Uterine smooth muscle cell (primary cell): ENCODE measurements around the gene MESD. TPM values are rescaled to one million over a fixed set of nuclear protein-coding genes. Genes with fewer than 3 reads are reported as not detected.

Source experiments
- total RNA-seq: library from RNA; depleted of rRNA; stranded (reverse); fragments of >200 nt; gene quantifications from 2 replicates; pipeline ENCODE4 v1.2.3, GENCODE V29; 2014

MESD gene
- 19.4 and 24.4 TPM in 2 replicates for total RNA-seq

DNA sequence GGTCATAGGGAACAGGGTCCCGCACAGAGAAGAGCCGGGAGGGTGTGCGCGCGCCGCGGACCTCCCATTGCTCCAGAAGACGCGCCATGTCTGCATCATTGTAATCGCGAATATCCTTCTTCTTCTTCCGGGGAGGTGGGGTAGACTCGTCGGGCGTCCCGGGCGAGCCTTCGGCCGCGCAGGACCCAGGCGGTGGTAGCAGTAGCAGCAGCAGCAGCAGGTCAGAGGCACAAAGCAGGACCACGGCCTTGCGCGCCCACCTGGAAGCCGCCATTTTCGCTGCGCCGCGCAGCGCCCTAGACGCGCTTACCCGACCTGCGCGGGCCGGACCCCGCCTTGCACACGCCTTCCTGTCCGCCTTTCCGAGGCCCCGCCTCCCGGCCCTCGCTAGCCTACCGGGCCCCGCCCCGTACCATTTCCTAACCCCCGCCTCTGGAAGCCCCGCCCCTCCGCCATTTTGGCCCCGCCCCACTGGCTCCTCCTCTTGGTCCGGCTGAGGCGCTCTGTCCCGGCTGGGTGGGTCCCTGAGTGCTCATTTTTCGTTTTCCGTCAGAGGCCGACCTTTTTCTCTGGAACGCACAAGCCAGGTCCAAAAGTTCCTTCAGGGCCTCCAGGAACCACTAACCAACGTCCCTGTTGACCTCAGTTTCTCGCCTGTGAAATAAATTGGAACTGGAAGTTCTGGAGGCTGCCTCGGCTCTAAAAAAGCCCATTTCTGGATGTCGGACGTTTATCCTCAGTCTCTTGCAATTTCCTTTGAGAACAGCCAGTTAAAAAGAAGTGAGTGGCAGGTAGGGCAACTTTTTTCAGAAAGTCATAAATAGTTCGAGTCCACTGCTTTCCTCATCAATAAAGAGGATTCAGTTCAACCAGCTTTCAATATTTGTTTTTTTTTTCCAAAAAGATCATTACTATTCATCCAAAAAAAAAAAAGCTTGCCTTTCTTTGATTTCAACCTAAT lies at the start of gene MESD:
Gene MESD (minus strand): TSS at position 302 of the 961 bp plus-strand sequence. CDS start 28 bp downstream, at position 274.

DNA sequence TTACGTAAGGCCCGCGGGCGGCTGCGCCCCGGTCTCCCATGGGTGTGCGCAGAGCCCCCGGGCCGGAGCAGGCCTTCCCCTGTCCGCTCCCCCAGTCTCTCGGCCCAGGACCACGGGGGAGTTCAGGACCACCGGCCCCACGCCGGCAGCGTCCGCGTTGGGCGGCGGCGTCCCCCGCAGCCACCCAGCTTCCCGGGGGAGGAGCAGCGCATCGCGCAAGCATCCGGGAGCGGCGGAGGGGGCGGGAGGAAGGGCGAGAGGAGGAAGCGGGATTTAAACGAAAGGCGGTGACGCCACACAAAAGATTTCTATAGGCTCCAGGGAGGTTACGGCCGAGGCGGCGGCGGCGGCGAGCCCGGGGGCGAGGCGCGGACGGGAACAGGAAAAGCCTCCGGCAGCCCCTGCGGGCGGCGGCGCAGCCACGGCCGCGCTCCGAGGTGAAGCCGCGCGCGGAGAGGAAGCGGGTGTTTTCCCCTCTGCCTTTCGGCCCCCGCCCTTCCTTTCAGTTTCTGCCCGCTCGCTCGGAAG lies 11.1 kb upstream of the MESD start, which contains the start of gene TLNRD1:
Gene TLNRD1 (plus strand): TSS at position 300 of the 528 bp plus-strand sequence. CDS start 1,349 bp downstream, outside the sequence.

Other genes with a start within 250 kb of the MESD start
- gene CEMIP, start 210.4 kb downstream of the MESD start, total RNA-seq: 5.0 and 14.6 TPM in 2 replicates
- gene TLNRD1, start 11.1 kb upstream of the MESD start, total RNA-seq: 8.7 and 9.7 TPM in 2 replicates
- gene CFAP161, start 144.5 kb upstream of the MESD start, total RNA-seq: 0.12 and 0.66 TPM in 2 replicates
- 0.22 and 0.25 TPM in 2 replicates for gene IL16, start 207.1 kb upstream of the MESD start, total RNA-seq